GM23338 (cell line): Measurements from ENCODE around the gene NDUFB8. TPM values are rescaled to one million over a fixed set of nuclear protein-coding genes. Genes with fewer than 3 reads are reported as not detected.
A peak's percentile ranks its signal among the peaks of the same experiment; 100 is the strongest.

Experiments
- ATAC-seq: fragments of 200-7000 bp; cut with Tn5 transposase; 3 replicates; pipeline ENCODE4 v1.9.1; 2020
- DNase-seq: peaks from one replicate; pipeline ENCODE4 v3.0.0-alpha.2; 2015; ENCODE audit warnings: low spot score
- H2AFZ ChIP-seq: fragments of 200-600 bp; sonication (generic); 2 replicates; pipeline ENCODE4 v1.8.0; 2016; ENCODE audit warnings: antibody characterized with exemption, mild to moderate bottlenecking, moderate library complexity
- H3F3A ChIP-seq: fragments of 200-600 bp; sonication (generic); replicated peaks from 2 replicates; pipeline ENCODE4 v1.8.0; 2017; ENCODE audit warnings: antibody characterized with exemption, mixed run types, low read depth
- H3K27ac ChIP-seq: fragments of 200-600 bp; sonication (generic); 2 replicates; pipeline ENCODE4 v1.6.1; 2016; ENCODE audit warnings: low read depth
- H3K27me3 ChIP-seq: fragments of 200-600 bp; sonication (generic); 2 replicates; pipeline ENCODE4 v1.8.0; 2016; ENCODE audit warnings: mild to moderate bottlenecking, mixed run types, moderate library complexity; ENCODE audit not compliant: insufficient read depth
- H3K36me3 ChIP-seq: fragments of 200-600 bp; sonication (generic); 2 replicates; pipeline ENCODE4 v1.8.0; 2016; ENCODE audit warnings: mild to moderate bottlenecking; ENCODE audit not compliant: insufficient read depth
- H3K4me1 ChIP-seq: fragments of 200-600 bp; sonication (generic); 2 replicates; pipeline ENCODE4 v1.8.0; 2016; ENCODE audit warnings: mild to moderate bottlenecking, moderate library complexity; ENCODE audit not compliant: insufficient read depth
- H3K4me2 ChIP-seq: fragments of 200-600 bp; sonication (generic); 2 replicates; pipeline ENCODE4 v1.7.1; 2017; ENCODE audit warnings: mixed run types
- H3K4me3 ChIP-seq: fragments of 200-600 bp; sonication (generic); 2 replicates; pipeline ENCODE4 v1.6.1; 2016; ENCODE audit warnings: mixed run types
- H3K79me2 ChIP-seq: fragments of 200-600 bp; sonication (generic); replicated peaks from 2 replicates; pipeline ENCODE4 v1.8.0; 2017; ENCODE audit warnings: mild to moderate bottlenecking; ENCODE audit not compliant: insufficient read depth
- H3K9me2 ChIP-seq: fragments of 200-600 bp; sonication (generic); 2 replicates; pipeline ENCODE4 v1.8.0; 2017; ENCODE audit not compliant: insufficient read depth
- H4K20me1 ChIP-seq: fragments of 200-600 bp; sonication (generic); replicated peaks from 2 replicates; pipeline ENCODE4 v1.8.0; 2017; ENCODE audit warnings: mild to moderate bottlenecking; ENCODE audit not compliant: insufficient read depth
- H3K27ac Mint-ChIP-seq: 2 replicates; pipeline ENCODE4 v1.8.0; 2020; ENCODE audit warnings: inconsistent platforms, mild to moderate bottlenecking, moderate library complexity, mixed read lengths
- H3K27me3 Mint-ChIP-seq: 3 replicates; pipeline ENCODE4 v1.8.0; 2022; ENCODE audit warnings: low read depth, mild to moderate bottlenecking, moderate library complexity, mixed read lengths, inconsistent platforms; ENCODE audit not compliant: insufficient read depth, poor library complexity
- H3K36me3 Mint-ChIP-seq: 3 replicates; pipeline ENCODE4 v1.8.0; 2021; ENCODE audit warnings: low read depth, mild to moderate bottlenecking, inconsistent platforms, moderate library complexity, mixed read lengths
- H3K4me1 Mint-ChIP-seq: 3 replicates; pipeline ENCODE4 v1.8.0; 2020; ENCODE audit warnings: mild to moderate bottlenecking, inconsistent platforms, mixed read lengths
- H3K4me3 Mint-ChIP-seq: 3 replicates; pipeline ENCODE4 v1.8.0; 2021; ENCODE audit warnings: moderate library complexity, mild to moderate bottlenecking, inconsistent platforms, mixed read lengths
- H3K9me3 Mint-ChIP-seq: 3 replicates; pipeline ENCODE4 v1.8.0; 2020; ENCODE audit warnings: moderate library complexity, mild to moderate bottlenecking, inconsistent platforms, mixed read lengths
- CREB1 ChIP-seq: fragments of 250-450 bp; sonication (Bioruptor Pico); IDR thresholded peaks from 2 replicates; pipeline ENCODE4 v1.5.0; 2020; ENCODE audit warnings: low read depth, mild to moderate bottlenecking, moderate library complexity
- EZH2 ChIP-seq: fragments of 200-600 bp; sonication (generic); IDR thresholded peaks from one replicate; pipeline ENCODE4 v1.8.0; 2017; ENCODE audit warnings: antibody characterized with exemption, mild to moderate bottlenecking, low read depth; ENCODE audit not compliant: unreplicated experiment
- JUNB ChIP-seq: IDR thresholded peaks from one replicate; pipeline ENCODE4 v1.6.1; 2016; ENCODE audit warnings: antibody characterized with exemption; ENCODE audit not compliant: unreplicated experiment
- STAT1 ChIP-seq: IDR thresholded peaks from one replicate; pipeline ENCODE4 v1.6.1; 2016; ENCODE audit warnings: antibody characterized with exemption; ENCODE audit not compliant: unreplicated experiment
- ZNF331 ChIP-seq: fragments of 250-450 bp; sonication (Bioruptor Pico); IDR thresholded peaks from 2 replicates; pipeline ENCODE4 v1.5.0; 2020; ENCODE audit warnings: low read depth, mild to moderate bottlenecking, moderate library complexity
- polyA plus RNA-seq: library from polyadenylated mRNA; unstranded; fragments of >200 nt; fragmentation: Nextera tagmentation; extraction: Ambion mirVana; gene quantifications from 2 replicates; pipeline ENCODE4 v1.2.1, GENCODE V29; 2016
- total RNA-seq: library from RNA; depleted of rRNA; stranded (reverse); fragments of >200 nt; shearing (Covaris generic); gene quantifications from 2 replicates; pipeline ENCODE4 v1.2.3, GENCODE V29; 2014
- TF ChIP-seq, protein P1 (sequence below): fragments of 250-450 bp; sonication (Bioruptor Pico); IDR thresholded peaks from 2 replicates; pipeline ENCODE4 v1.5.0; 2020; ENCODE audit warnings: mild to moderate bottlenecking, moderate library complexity
- TF ChIP-seq, protein P2 (sequence below), 2 experiments: fragments of 200-600 bp in 1 of 2; sonication (generic) in 1 of 2; conservative IDR thresholded peaks; 2 replicates each; pipeline versions ENCODE4 v1.5.1 to v1.6.1; 2016 to 2017; ENCODE audit warnings: antibody characterized with exemption in 2 of 2, low read depth in 2 of 2, mild to moderate bottlenecking in 2 of 2, moderate library complexity in 1 of 2
- TF ChIP-seq, protein P3 (sequence below): IDR thresholded peaks from one replicate; pipeline ENCODE4 v1.6.1; 2018; ENCODE audit warnings: antibody characterized with exemption; ENCODE audit not compliant: unreplicated experiment

NDUFB8 gene
- total and polyA plus RNA-seq, 2 experiments from 2014 or later = 131 to 464 TPM

DNA sequence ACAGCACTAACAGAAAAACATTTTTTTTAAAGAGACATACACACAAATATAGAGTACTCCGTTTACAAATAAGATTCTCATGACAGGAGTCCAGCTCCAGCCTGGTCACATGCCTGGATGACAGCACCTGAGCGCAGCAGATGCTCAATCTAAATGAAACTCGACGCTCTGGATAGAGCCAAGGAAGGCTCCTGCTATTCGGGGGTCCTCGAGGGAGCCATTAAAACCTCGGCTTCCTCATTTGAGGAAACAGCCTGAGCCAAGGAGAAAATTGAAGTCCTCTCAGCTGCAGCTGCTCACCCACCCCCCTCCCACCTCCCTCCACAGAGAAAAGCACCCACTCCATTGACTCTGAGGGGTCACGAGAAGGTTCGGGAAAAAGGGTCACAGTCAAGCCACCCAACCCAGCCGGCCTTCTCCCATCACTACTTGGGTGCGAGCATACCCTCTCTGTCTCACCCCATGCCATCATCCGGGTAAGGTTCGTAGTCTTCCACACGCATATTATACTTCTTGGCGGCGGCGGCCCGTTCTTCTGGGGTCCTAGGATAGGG is 673 bp downstream of the NDUFB8 start (continued):
- TF ChIP-seq, protein P1, sequence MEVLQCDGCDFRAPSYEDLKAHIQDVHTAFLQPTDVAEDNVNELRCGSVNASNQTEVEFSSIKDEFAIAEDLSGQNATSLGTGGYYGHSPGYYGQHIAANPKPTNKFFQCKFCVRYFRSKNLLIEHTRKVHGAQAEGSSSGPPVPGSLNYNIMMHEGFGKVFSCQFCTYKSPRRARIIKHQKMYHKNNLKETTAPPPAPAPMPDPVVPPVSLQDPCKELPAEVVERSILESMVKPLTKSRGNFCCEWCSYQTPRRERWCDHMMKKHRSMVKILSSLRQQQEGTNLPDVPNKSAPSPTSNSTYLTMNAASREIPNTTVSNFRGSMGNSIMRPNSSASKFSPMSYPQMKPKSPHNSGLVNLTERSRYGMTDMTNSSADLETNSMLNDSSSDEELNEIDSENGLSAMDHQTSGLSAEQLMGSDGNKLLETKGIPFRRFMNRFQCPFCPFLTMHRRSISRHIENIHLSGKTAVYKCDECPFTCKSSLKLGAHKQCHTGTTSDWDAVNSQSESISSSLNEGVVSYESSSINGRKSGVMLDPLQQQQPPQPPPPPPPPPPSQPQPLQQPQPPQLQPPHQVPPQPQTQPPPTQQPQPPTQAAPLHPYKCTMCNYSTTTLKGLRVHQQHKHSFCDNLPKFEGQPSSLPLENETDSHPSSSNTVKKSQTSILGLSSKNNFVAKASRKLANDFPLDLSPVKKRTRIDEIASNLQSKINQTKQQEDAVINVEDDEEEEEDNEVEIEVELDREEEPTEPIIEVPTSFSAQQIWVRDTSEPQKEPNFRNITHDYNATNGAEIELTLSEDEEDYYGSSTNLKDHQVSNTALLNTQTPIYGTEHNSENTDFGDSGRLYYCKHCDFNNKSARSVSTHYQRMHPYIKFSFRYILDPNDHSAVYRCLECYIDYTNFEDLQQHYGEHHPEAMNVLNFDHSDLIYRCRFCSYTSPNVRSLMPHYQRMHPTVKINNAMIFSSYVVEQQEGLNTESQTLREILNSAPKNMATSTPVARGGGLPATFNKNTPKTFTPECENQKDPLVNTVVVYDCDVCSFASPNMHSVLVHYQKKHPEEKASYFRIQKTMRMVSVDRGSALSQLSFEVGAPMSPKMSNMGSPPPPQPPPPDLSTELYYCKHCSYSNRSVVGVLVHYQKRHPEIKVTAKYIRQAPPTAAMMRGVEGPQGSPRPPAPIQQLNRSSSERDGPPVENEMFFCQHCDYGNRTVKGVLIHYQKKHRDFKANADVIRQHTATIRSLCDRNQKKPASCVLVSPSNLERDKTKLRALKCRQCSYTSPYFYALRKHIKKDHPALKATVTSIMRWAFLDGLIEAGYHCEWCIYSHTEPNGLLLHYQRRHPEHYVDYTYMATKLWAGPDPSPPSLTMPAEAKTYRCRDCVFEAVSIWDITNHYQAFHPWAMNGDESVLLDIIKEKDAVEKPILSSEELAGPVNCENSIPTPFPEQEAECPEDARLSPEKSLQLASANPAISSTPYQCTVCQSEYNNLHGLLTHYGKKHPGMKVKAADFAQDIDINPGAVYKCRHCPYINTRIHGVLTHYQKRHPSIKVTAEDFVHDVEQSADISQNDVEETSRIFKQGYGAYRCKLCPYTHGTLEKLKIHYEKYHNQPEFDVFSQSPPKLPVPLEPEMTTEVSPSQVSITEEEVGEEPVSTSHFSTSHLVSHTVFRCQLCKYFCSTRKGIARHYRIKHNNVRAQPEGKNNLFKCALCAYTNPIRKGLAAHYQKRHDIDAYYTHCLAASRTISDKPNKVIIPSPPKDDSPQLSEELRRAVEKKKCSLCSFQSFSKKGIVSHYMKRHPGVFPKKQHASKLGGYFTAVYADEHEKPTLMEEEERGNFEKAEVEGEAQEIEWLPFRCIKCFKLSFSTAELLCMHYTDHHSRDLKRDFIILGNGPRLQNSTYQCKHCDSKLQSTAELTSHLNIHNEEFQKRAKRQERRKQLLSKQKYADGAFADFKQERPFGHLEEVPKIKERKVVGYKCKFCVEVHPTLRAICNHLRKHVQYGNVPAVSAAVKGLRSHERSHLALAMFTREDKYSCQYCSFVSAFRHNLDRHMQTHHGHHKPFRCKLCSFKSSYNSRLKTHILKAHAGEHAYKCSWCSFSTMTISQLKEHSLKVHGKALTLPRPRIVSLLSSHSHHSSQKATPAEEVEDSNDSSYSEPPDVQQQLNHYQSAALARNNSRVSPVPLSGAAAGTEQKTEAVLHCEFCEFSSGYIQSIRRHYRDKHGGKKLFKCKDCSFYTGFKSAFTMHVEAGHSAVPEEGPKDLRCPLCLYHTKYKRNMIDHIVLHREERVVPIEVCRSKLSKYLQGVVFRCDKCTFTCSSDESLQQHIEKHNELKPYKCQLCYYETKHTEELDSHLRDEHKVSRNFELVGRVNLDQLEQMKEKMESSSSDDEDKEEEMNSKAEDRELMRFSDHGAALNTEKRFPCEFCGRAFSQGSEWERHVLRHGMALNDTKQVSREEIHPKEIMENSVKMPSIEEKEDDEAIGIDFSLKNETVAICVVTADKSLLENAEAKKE (CRISPR knock-in tag) = no peak
- TF ChIP-seq ZNF331 (CRISPR knock-in tag) = no peak
- TF ChIP-seq, protein P2, sequence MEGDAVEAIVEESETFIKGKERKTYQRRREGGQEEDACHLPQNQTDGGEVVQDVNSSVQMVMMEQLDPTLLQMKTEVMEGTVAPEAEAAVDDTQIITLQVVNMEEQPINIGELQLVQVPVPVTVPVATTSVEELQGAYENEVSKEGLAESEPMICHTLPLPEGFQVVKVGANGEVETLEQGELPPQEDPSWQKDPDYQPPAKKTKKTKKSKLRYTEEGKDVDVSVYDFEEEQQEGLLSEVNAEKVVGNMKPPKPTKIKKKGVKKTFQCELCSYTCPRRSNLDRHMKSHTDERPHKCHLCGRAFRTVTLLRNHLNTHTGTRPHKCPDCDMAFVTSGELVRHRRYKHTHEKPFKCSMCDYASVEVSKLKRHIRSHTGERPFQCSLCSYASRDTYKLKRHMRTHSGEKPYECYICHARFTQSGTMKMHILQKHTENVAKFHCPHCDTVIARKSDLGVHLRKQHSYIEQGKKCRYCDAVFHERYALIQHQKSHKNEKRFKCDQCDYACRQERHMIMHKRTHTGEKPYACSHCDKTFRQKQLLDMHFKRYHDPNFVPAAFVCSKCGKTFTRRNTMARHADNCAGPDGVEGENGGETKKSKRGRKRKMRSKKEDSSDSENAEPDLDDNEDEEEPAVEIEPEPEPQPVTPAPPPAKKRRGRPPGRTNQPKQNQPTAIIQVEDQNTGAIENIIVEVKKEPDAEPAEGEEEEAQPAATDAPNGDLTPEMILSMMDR (conservative IDR thresholded peaks at IDR 0.05; ENCODE audit: low read depth in 2 of 2) = no peak
- TF ChIP-seq EZH2 = no peak
- TF ChIP-seq STAT1 = no peak

DNA sequence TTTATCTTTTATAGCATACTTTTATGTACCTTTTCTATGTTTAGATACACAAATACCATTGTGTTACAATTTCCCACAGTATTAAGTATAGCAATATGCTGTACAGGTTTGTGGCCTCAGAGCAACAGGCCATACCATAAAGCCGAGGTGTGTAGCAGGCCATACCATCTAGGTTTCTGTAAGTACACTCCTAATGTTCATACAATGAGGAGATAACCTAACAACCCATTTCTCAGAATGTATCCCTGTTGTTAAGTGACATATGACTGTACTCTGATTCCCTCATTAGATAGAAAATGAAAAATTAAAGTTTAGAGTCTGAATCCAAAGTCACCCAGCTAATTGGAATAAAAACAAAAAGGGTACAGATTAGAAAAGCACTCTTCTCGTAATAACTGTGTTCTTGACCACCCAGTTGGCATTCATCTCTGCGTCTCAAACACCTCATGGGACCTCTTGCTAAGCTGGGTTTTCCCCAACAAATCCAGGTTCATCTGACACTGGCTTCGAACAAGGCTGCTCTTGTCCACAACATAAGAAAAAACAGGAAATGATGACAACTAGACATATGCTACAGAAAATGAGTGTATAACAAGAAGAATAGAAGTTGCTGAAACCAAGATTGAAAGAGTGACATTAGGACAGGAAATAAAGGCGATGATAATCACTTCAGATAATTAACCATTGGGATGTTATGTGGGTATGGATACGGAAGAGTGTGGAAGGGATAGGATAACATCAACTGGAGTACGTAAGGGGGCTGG is 1.4 kb downstream of the NDUFB8 start:
- Histone ChIP-seq H3K36me3 (peaks cover 10% of the 10 kb centered on the region; the same call in 1 of the 2 replicates), H3K4me1 (peaks cover 11% of the 10 kb centered on the region), H3K4me2 (peak overlapping the region; percentile 96), H3K9me2 (no peaks in the 10 kb centered on the region), H3F3A (no peaks in the 10 kb centered on the region), H3K79me2 (peaks cover 18% of the 10 kb centered on the region), H3K4me3 (peak overlapping the region; percentile 92), H4K20me1 (peaks cover 5% of the 10 kb centered on the region; the same call in 1 of the 2 replicates), H3K27me3 (no peaks in the 10 kb centered on the region), H3K27ac (no peak overlapping the region), H2AFZ (no peak overlapping the region)
- peak overlapping the region; percentile 99 for H3K4me3 Mint-ChIP-seq
- H3K9me3 Mint-ChIP-seq = no peaks in the 10 kb centered on the region
- no peak for ATAC-seq
- DNase-seq = no peak
- H3K27ac Mint-ChIP-seq = no peak overlapping the region
- peaks cover 10% of the 10 kb centered on the region for H3K4me1 Mint-ChIP-seq
- H3K27me3 Mint-ChIP-seq = peaks cover 2% of the 10 kb centered on the region
- H3K36me3 Mint-ChIP-seq = peaks cover 30% of the 10 kb centered on the region
- TF ChIP-seq EZH2 (no peak), JUNB (no peak), CREB1 (CRISPR knock-in tag) (no peak), ZNF331 (CRISPR knock-in tag) (no peak)
- TF ChIP-seq, protein P2 (conservative IDR thresholded peaks at IDR 0.05; ENCODE audit: low read depth in 2 of 2) = no peak
- TF ChIP-seq, protein P3, sequence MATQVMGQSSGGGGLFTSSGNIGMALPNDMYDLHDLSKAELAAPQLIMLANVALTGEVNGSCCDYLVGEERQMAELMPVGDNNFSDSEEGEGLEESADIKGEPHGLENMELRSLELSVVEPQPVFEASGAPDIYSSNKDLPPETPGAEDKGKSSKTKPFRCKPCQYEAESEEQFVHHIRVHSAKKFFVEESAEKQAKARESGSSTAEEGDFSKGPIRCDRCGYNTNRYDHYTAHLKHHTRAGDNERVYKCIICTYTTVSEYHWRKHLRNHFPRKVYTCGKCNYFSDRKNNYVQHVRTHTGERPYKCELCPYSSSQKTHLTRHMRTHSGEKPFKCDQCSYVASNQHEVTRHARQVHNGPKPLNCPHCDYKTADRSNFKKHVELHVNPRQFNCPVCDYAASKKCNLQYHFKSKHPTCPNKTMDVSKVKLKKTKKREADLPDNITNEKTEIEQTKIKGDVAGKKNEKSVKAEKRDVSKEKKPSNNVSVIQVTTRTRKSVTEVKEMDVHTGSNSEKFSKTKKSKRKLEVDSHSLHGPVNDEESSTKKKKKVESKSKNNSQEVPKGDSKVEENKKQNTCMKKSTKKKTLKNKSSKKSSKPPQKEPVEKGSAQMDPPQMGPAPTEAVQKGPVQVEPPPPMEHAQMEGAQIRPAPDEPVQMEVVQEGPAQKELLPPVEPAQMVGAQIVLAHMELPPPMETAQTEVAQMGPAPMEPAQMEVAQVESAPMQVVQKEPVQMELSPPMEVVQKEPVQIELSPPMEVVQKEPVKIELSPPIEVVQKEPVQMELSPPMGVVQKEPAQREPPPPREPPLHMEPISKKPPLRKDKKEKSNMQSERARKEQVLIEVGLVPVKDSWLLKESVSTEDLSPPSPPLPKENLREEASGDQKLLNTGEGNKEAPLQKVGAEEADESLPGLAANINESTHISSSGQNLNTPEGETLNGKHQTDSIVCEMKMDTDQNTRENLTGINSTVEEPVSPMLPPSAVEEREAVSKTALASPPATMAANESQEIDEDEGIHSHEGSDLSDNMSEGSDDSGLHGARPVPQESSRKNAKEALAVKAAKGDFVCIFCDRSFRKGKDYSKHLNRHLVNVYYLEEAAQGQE = no peak
